T-helper 2 cell treated with Interferon-gamma antibody and Interleukin-4, amounts not matched to agents 5 μg/mL and 100 μg/mL, for 36 hours (primary cell): Measurements from ENCODE around the gene TUBB3.
A peak's percentile ranks its signal among the peaks of the same experiment; 100 is the strongest.
"Not testable (repeated sequence)": the region's sequence is repeated elsewhere in the genome, so short reads cannot be mapped to it uniquely, and the experiment has no call there.

Experiments
- DNase-seq: peaks from one replicate; pipeline ENCODE4 v3.0.0; 2021; ENCODE audit warnings: low spot score
- H3K27ac Mint-ChIP-seq: one replicate; pipeline ENCODE4 v1.8.0; 2021; ENCODE audit warnings: mild to moderate bottlenecking, mixed read lengths
- H3K27me3 Mint-ChIP-seq: one replicate; pipeline ENCODE4 v1.8.0; 2021; ENCODE audit warnings: low read depth, mixed read lengths
- H3K36me3 Mint-ChIP-seq: one replicate; pipeline ENCODE4 v1.8.0; 2021; ENCODE audit warnings: low read depth, mixed read lengths
- H3K4me1 Mint-ChIP-seq: one replicate; pipeline ENCODE4 v1.8.0; 2021; ENCODE audit warnings: low read depth, mixed read lengths
- H3K4me3 Mint-ChIP-seq: one replicate; pipeline ENCODE4 v1.8.0; 2022; ENCODE audit warnings: mild to moderate bottlenecking, moderate library complexity, mixed read lengths
- H3K9me3 Mint-ChIP-seq: one replicate; pipeline ENCODE4 v1.8.0; 2021; ENCODE audit warnings: mixed read lengths

TUBB3 gene

GRCh38 chr16:89934019-89934418, 10.9 kb downstream of the TUBB3 start:
- not testable (repeated sequence) for H3K4me3 Mint-ChIP-seq, H3K36me3 Mint-ChIP-seq, H3K4me1 Mint-ChIP-seq, H3K27me3 Mint-ChIP-seq, H3K9me3 Mint-ChIP-seq, DNase-seq, H3K27ac Mint-ChIP-seq

- peaks cover 8% of the 10 kb centered on the region for H3K27me3 Mint-ChIP-seq
- H3K4me3 Mint-ChIP-seq = no peak overlapping the region
- H3K36me3 Mint-ChIP-seq = no peaks in the 10 kb centered on the region
- no peaks in the 10 kb centered on the region for H3K4me1 Mint-ChIP-seq
- H3K9me3 Mint-ChIP-seq = no peaks in the 10 kb centered on the region
- no peak for DNase-seq
- no peak overlapping the region for H3K27ac Mint-ChIP-seq
These were observed 11.7 kb downstream of the TUBB3 start for GRCh38 chr16:89934611-89935553.

GRCh38 chr16:89935620-89936019, 12.5 kb downstream of the TUBB3 start:
- not testable (repeated sequence) for H3K4me1 Mint-ChIP-seq, H3K36me3 Mint-ChIP-seq, H3K9me3 Mint-ChIP-seq, DNase-seq, H3K27ac Mint-ChIP-seq, H3K27me3 Mint-ChIP-seq, H3K4me3 Mint-ChIP-seq

GRCh38 chr16:89936034-89936433, 12.9 kb downstream of the TUBB3 start:
- no peaks in the 10 kb centered on the region for H3K4me1 Mint-ChIP-seq
- H3K4me3 Mint-ChIP-seq = no peak overlapping the region
- H3K27ac Mint-ChIP-seq = no peak overlapping the region
- peaks cover 8% of the 10 kb centered on the region for H3K27me3 Mint-ChIP-seq
- no peak for DNase-seq
- no peaks in the 10 kb centered on the region for H3K36me3 Mint-ChIP-seq
- no peaks in the 10 kb centered on the region for H3K9me3 Mint-ChIP-seq

- no peak for DNase-seq
- H3K27ac Mint-ChIP-seq = no peak overlapping the region
- H3K4me3 Mint-ChIP-seq = no peak overlapping the region
These were observed 13.4 kb downstream of the TUBB3 start for GRCh38 chr16:89936508-89936907.

GRCh38 chr16:89936981-89937380, 13.8 kb downstream of the TUBB3 start:
- no peak overlapping the region for H3K4me3 Mint-ChIP-seq
- H3K4me1 Mint-ChIP-seq = no peaks in the 10 kb centered on the region
- H3K9me3 Mint-ChIP-seq = no peaks in the 10 kb centered on the region
- no peaks in the 10 kb centered on the region for H3K36me3 Mint-ChIP-seq
- no peak overlapping the region for H3K27ac Mint-ChIP-seq
- DNase-seq = no peak
- peaks cover 8% of the 10 kb centered on the region for H3K27me3 Mint-ChIP-seq

More at GRCh38 chr16:89936508-89936907, 13.4 kb downstream of the TUBB3 start:
- Mint-ChIP-seq H3K9me3 (no peaks in the 10 kb centered on the region), H3K36me3 (no peaks in the 10 kb centered on the region), H3K4me1 (no peaks in the 10 kb centered on the region), H3K27me3 (peaks cover 8% of the 10 kb centered on the region)

GRCh38 chr16:89938175-89938885, 15.2 kb downstream of the TUBB3 start:
- Mint-ChIP-seq H3K36me3 (no peaks in the 10 kb centered on the region), H3K4me1 (no peaks in the 10 kb centered on the region), H3K9me3 (no peaks in the 10 kb centered on the region), H3K4me3 (no peak overlapping the region), H3K27ac (no peak overlapping the region), H3K27me3 (peaks cover 8% of the 10 kb centered on the region)
- no peak for DNase-seq

- Mint-ChIP-seq H3K4me1 (no peaks in the 10 kb centered on the region), H3K9me3 (no peaks in the 10 kb centered on the region), H3K27me3 (peaks cover 34% of the 10 kb centered on the region), H3K4me3 (no peak overlapping the region), H3K27ac (no peak overlapping the region), H3K36me3 (no peaks in the 10 kb centered on the region)
- no peak for DNase-seq
These were observed 21.6 kb downstream of the TUBB3 start for GRCh38 chr16:89944773-89945172.

- Mint-ChIP-seq H3K27ac (no peak overlapping the region), H3K4me1 (no peaks in the 10 kb centered on the region), H3K27me3 (peaks cover 41% of the 10 kb centered on the region), H3K9me3 (no peaks in the 10 kb centered on the region), H3K36me3 (no peaks in the 10 kb centered on the region), H3K4me3 (no peak overlapping the region)
- no peak for DNase-seq
These were observed 22.5 kb downstream of the TUBB3 start for GRCh38 chr16:89945654-89946053.

- no peaks in the 10 kb centered on the region for H3K36me3 Mint-ChIP-seq
- no peak for DNase-seq
- H3K4me1 Mint-ChIP-seq = no peaks in the 10 kb centered on the region
- H3K9me3 Mint-ChIP-seq = no peaks in the 10 kb centered on the region
- H3K27me3 Mint-ChIP-seq = peaks cover 41% of the 10 kb centered on the region
- no peak overlapping the region for H3K4me3 Mint-ChIP-seq
- H3K27ac Mint-ChIP-seq = no peak overlapping the region
These were observed 23.4 kb downstream of the TUBB3 start for GRCh38 chr16:89946515-89946914.

- no peaks in the 10 kb centered on the region for H3K4me1 Mint-ChIP-seq
- DNase-seq = no peak
- no peak overlapping the region for H3K27ac Mint-ChIP-seq
- no peaks in the 10 kb centered on the region for H3K9me3 Mint-ChIP-seq
- H3K4me3 Mint-ChIP-seq = peak overlapping the region; percentile 84
- H3K27me3 Mint-ChIP-seq = peaks cover 37% of the 10 kb centered on the region
- H3K36me3 Mint-ChIP-seq = no peaks in the 10 kb centered on the region
These were observed 26.1 kb downstream of the TUBB3 start for GRCh38 chr16:89949121-89949742.

- H3K9me3 Mint-ChIP-seq = no peaks in the 10 kb centered on the region
- no peaks in the 10 kb centered on the region for H3K36me3 Mint-ChIP-seq
- DNase-seq = no peak
- H3K27ac Mint-ChIP-seq = no peak overlapping the region
- no peaks in the 10 kb centered on the region for H3K4me1 Mint-ChIP-seq
- peaks cover 36% of the 10 kb centered on the region for H3K27me3 Mint-ChIP-seq
- peak overlapping the region; percentile 84 for H3K4me3 Mint-ChIP-seq
These were observed 26.6 kb downstream of the TUBB3 start for GRCh38 chr16:89949756-89950155.

GRCh38 chr16:89951509-89951908, 28.4 kb downstream of the TUBB3 start:
- Mint-ChIP-seq H3K27me3 (peaks cover 24% of the 10 kb centered on the region), H3K4me1 (no peaks in the 10 kb centered on the region), H3K27ac (no peak overlapping the region), H3K4me3 (no peak overlapping the region), H3K9me3 (no peaks in the 10 kb centered on the region), H3K36me3 (no peaks in the 10 kb centered on the region)
- DNase-seq = no peak

- no peaks in the 10 kb centered on the region for H3K9me3 Mint-ChIP-seq
- peaks cover 19% of the 10 kb centered on the region for H3K27me3 Mint-ChIP-seq
- no peak for DNase-seq
- no peaks in the 10 kb centered on the region for H3K36me3 Mint-ChIP-seq
- no peak overlapping the region for H3K27ac Mint-ChIP-seq
- H3K4me1 Mint-ChIP-seq = no peaks in the 10 kb centered on the region
- no peak overlapping the region for H3K4me3 Mint-ChIP-seq
These were observed 28.9 kb downstream of the TUBB3 start for GRCh38 chr16:89952049-89952448.
